ENCODE results near the gene MRPL19. TPM values are rescaled to one million over a fixed set of nuclear protein-coding genes. Genes with fewer than 3 reads are reported as not detected.

MRPL19 gene
- total and polyA plus RNA-seq, 2 experiments from 2014 or later = 54.6 to 59.7 TPM

DNA sequence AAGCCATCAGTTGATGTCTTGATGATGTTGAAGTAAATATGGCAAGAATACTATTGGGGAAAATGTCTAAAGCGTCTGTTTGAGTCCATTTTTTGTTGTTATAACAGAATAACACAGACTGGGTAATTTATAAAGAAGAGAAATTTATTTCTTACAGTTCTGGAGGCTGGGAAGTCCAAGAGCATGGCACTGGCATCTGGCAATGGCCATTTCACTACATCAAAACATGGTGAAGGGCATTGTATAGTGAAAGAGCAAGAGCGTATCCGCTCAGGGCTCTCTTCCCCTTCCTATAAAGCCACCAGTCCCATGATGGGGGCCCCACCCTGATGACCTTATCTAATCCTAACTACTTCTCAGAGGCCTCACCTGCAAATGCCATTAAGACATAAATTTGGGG lies 29.6 kb upstream of the MRPL19 start:
- no peaks in the 10 kb centered on the region for H3K9me3 ChIP-seq (ENCODE audit: low read depth)
- no peak for DNase-seq (ENCODE audit: low read depth in 1 of 2, low spot score in 1 of 2)
- no peak overlapping the region for H3K4me3 ChIP-seq
- H3K27me3 ChIP-seq = no peaks in the 10 kb centered on the region
- no peaks in the 10 kb centered on the region for H3K4me1 ChIP-seq (ENCODE audit: low read depth)
- TF ChIP-seq, protein P1, sequence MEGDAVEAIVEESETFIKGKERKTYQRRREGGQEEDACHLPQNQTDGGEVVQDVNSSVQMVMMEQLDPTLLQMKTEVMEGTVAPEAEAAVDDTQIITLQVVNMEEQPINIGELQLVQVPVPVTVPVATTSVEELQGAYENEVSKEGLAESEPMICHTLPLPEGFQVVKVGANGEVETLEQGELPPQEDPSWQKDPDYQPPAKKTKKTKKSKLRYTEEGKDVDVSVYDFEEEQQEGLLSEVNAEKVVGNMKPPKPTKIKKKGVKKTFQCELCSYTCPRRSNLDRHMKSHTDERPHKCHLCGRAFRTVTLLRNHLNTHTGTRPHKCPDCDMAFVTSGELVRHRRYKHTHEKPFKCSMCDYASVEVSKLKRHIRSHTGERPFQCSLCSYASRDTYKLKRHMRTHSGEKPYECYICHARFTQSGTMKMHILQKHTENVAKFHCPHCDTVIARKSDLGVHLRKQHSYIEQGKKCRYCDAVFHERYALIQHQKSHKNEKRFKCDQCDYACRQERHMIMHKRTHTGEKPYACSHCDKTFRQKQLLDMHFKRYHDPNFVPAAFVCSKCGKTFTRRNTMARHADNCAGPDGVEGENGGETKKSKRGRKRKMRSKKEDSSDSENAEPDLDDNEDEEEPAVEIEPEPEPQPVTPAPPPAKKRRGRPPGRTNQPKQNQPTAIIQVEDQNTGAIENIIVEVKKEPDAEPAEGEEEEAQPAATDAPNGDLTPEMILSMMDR (IDR thresholded peaks at IDR 0.05; ENCODE audit: low read depth, low read length) = no peak
- H3K36me3 ChIP-seq = no peaks in the 10 kb centered on the region
- no peak overlapping the region for H3K27ac ChIP-seq

DNA sequence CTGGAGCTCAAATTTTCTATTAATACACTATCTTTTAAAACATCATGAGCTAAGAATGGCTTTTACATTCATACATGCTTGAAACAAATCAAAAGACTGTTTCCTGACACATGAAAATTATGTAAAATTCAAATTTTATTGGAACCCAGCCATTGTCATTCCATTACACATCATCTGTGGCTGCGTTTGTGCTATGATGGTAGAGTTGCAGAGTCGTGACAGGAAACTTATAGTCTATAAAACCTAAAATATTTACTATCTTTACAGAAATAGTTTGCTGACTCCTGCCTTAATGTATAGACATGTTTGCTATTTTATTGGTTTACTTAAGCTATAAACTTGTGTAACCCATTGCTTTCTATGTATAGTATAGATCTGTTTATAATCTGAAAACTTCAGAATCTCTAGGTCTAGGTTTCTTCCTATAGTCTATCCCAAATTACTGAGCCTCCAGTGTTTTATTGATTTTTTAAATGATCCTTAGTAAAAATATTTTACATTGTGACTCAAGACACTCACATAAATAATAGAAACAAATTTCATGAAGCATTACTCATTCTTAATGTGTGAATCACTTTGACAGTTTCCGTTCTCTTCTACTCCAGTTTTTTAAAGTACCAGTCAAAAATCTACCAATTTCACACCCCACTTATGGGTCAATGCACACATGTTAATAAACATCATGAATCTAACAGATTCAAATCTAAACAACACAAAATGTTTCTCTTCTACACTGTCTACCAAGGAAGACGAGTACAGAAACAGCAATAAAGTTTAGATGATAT lies 26.4 kb upstream of the MRPL19 start:
- no peak for DNase-seq (ENCODE audit: low read depth in 1 of 2, low spot score in 1 of 2)
- TF ChIP-seq, protein P1 (IDR thresholded peaks at IDR 0.05; ENCODE audit: low read depth, low read length) = no peak
- Histone ChIP-seq H3K36me3 (no peaks in the 10 kb centered on the region), H3K4me3 (no peak overlapping the region), H3K4me1 (ENCODE audit: low read depth) (no peaks in the 10 kb centered on the region), H3K27me3 (no peaks in the 10 kb centered on the region), H3K27ac (no peak overlapping the region), H3K9me3 (ENCODE audit: low read depth) (no peaks in the 10 kb centered on the region)

DNA sequence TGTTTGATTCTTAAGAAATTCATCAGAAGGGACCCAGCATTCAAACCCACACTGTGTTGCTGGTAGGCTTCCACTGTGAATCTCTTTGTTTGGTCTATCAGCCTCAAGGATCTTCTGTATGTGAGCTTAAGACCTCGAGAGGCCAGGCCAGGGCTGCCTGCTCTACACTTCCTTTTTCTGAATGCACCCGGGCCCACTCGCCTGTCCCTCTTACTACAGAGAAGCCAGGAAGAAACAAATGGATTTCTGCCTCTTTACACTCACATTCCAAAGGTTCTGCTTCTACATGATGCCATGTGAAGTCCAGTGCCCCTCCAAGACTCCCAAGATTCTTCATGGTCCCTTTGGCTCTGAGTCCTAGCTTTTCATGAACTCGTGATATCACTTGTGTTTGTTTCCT lies 25.4 kb upstream of the MRPL19 start:
- no peaks in the 10 kb centered on the region for H3K36me3 ChIP-seq
- TF ChIP-seq, protein P1 (IDR thresholded peaks at IDR 0.05; ENCODE audit: low read depth, low read length) = no peak

DNA sequence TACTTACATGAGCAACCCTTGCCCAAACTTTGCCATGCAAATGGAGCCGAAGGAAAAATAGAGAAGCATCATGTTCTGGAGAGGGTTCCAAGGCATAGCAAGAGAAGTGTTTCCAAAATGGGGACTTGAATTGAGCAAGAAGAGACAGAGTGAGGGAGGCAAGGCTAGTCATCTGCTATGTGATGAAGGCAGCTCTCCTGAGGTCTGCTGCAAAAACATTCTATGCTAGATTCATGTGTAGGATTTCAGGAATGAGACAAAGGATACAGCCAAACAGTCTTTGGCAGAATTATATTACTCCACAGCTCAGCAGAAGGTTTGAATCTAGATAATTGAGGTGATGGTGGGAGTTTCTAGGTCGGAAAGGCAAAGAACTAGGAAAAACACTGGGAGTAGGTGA lies 24.1 kb upstream of the MRPL19 start:
- TF ChIP-seq, protein P1 (IDR thresholded peaks at IDR 0.05; ENCODE audit: low read depth, low read length) = no peak
- DNase-seq (ENCODE audit: low read depth in 1 of 2, low spot score in 1 of 2) = no peak
- no peaks in the 10 kb centered on the region for H3K27me3 ChIP-seq
- H3K27ac ChIP-seq = no peak overlapping the region
- no peaks in the 10 kb centered on the region for H3K4me1 ChIP-seq (ENCODE audit: low read depth)
- no peak overlapping the region for H3K4me3 ChIP-seq
- no peaks in the 10 kb centered on the region for H3K36me3 ChIP-seq
- no peaks in the 10 kb centered on the region for H3K9me3 ChIP-seq (ENCODE audit: low read depth)

More for the DNA sequence above, 25.4 kb upstream of the MRPL19 start:
- DNase-seq (ENCODE audit: low read depth in 1 of 2, low spot score in 1 of 2) = no peak
- no peaks in the 10 kb centered on the region for H3K9me3 ChIP-seq (ENCODE audit: low read depth)
- no peaks in the 10 kb centered on the region for H3K4me1 ChIP-seq (ENCODE audit: low read depth)
- H3K4me3 ChIP-seq = no peak overlapping the region
- no peak overlapping the region for H3K27ac ChIP-seq
- no peaks in the 10 kb centered on the region for H3K27me3 ChIP-seq

DNA sequence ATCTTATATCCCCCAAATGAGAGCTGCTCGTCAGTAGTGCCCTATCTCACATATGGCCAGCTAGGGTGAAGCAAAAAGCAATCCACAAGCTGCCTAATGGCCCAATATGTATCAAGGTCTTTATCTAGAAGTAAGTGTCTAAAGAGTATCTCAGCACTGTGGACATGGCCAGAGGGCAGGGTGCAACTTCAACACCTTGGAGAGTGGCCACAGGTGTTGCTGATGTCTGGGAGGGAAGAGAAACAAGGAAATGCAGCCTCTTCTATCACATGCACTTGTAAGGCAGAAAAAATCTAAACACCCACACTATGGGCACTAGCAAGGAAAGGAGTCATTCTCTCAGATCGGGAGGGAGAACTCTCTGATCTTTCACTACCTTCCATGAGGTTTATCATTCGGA lies 23.7 kb upstream of the MRPL19 start:
- TF ChIP-seq, protein P1 (IDR thresholded peaks at IDR 0.05; ENCODE audit: low read depth, low read length) = no peak
- no peak for DNase-seq (ENCODE audit: low read depth in 1 of 2, low spot score in 1 of 2)
- Histone ChIP-seq H3K27ac (no peak overlapping the region), H3K4me3 (no peak overlapping the region), H3K27me3 (no peaks in the 10 kb centered on the region), H3K4me1 (ENCODE audit: low read depth) (no peaks in the 10 kb centered on the region), H3K36me3 (no peaks in the 10 kb centered on the region), H3K9me3 (ENCODE audit: low read depth) (no peaks in the 10 kb centered on the region)

Data from cardiac muscle cell (in vitro differentiated cells and primary cell).